ENCODE data around the gene ADAT3.
"Not testable (repeated sequence)": the region's sequence is repeated elsewhere in the genome, so short reads cannot be mapped to it uniquely, and the experiment has no call there.

ADAT3 gene

GRCh38 chr19:1882786-1883692, 22.2 kb upstream of the ADAT3 start:
- DNase-seq (ENCODE audit: low spot score), result no peak

DNA sequence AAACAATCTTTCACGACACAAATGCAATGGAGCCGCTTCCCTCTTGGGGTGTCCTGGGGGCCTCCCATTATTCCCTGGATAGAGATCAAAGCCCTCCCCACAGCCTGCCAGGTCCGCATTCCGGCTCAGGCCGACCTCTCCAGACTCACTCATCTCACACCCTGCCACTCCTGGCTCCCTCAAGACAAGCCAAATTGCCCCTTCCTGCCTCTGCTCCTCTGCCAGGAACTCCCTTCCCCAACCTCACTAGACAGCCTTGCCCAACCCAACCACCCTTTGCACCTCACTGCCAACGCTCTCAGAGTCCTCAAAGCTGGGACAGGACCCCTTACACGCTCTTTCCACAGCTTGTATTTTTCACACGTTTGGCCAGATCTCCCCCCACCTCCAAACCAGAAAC, 21.4 kb upstream of the ADAT3 start:
- DNase-seq (ENCODE audit: low spot score), result no peak

DNA sequence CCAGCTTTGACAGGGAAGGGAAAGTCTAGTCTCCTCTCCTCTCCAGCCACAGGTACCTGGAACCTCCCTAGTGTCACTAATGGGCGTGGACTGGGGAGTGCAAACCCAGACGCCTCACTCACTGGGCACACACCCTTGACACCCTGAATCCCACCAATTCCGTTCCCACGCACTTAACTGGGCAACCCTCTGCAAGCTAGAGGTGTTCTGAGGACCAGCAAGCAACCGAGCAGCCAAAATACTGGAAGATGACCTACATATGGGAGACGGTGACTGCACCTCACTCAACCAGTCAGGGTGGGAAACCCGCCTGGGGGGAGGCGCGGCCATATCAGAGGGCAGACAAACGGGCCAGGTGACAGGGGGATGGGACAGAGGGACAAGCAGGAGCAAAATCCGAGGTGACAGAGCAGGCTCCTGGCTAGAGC, 20.9 kb upstream of the ADAT3 start:
- DNase-seq (ENCODE audit: low spot score), result no peak

- DNase-seq (ENCODE audit: low spot score), result no peak
Observed at GRCh38 chr19:1884719-1885334, 20.4 kb upstream of the ADAT3 start.

GRCh38 chr19:1885398-1886119, 19.6 kb upstream of the ADAT3 start, which contains the start of gene ABHD17A:
Gene ABHD17A (minus strand): TSS chr19:1885496. CDS start chr19:1881566, 3,930 bp downstream.
- peak; percentile 97 for DNase-seq (ENCODE audit: low spot score)

DNA sequence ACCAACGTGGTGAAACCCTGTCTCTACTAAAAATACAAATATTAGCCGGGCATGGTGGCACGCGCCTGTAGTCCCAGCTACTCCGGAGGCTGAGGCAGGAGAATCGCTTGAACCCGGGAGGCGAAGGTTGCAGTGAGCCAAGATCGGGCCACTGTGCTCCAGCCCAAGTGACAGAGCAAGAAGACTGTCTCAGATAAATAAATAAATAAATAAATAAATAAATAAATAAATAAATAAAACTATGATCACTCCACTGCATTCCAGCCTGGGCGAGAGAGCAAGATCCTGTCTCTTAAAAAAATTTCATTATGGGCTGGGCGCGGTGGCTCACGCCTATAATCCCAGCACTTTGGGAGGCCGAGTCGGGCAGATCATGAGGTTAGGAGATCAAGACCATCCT, 18.8 kb upstream of the ADAT3 start:
- not testable (repeated sequence) for DNase-seq (ENCODE audit: low spot score)

GRCh38 chr19:1888385-1888784, 16.8 kb upstream of the ADAT3 start:
- DNase-seq (ENCODE audit: low spot score), result no peak

- no peak for DNase-seq (ENCODE audit: low spot score)
Observed at GRCh38 chr19:1889907-1890306, 15.3 kb upstream of the ADAT3 start.

GRCh38 chr19:1893791-1894190, 11.4 kb upstream of the ADAT3 start:
- no peak for DNase-seq (ENCODE audit: low spot score)

DNA sequence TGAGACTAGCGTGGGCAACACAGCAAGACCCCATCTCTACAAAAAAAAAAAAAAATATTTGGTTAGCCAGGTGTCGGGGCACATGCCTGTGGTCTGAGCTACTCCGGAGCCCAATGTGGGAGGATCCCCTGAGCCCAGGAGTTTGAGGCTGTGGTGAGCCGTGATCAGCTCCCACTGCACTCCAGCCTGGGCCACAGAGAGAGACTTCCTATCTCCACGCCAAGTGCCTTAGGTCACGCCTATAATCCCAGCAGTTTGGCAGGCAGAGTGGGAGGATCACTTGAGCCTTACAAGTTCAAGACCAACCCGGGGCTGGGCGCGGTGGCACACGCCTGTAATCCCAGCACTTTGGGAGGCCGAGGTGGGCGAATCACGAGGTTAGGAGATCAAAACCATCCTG, 8.7 kb upstream of the ADAT3 start:
- DNase-seq (ENCODE audit: low spot score), result no peak

GRCh38 chr19:1901940-1902404, 3.2 kb upstream of the ADAT3 start:
- DNase-seq (ENCODE audit: low spot score), result no peak

DNA sequence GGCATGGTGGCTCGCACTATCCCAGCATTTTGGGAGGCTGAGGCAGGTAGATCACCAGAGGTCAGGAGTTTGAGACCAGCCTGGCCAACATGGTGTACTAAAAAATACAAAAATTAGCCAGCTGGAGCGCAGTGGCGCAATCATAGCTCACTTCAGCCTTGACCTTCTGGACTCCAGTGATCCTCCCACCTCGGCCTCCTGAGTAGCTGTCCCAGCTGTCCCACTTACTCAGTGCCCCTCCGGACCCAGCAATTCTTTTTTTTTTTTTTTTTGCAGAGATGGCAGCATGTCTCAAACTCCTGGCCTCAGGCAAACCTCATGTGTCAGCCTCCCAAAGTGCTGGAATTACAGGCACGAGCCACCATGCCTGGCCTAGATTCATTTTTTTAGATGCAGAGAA, 2.3 kb upstream of the ADAT3 start:
- no peak for DNase-seq (ENCODE audit: low spot score)

- DNase-seq (ENCODE audit: low spot score), result no peak
Observed at GRCh38 chr19:1904860-1905109, 414 bp upstream of the ADAT3 start.

DNA sequence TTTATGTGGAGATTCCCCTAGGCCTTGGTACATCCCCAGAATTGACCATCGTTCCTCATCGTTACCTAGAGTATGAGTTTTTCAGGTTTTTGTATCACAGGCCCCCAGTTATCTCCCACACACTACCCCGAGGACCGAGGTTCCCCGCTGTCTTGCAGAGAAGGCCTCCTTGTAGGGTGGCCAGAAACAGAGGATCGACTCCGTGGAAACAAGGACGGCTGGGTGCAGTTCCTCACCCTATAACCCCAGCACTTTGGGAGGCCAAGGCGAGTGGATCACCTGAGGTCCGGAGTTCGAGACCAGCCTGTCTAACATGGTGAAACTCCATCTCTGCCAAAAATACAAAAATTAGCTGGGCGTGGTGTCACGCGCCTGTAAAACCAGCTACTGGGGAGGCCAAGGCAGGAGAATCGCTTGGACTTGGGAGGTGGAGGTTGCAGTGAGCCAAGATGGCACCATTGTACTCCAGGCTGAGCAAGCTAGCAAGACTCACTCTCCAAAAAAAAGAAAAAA, 720 bp downstream of the ADAT3 start:
- no peak for DNase-seq (ENCODE audit: low spot score)

DNA sequence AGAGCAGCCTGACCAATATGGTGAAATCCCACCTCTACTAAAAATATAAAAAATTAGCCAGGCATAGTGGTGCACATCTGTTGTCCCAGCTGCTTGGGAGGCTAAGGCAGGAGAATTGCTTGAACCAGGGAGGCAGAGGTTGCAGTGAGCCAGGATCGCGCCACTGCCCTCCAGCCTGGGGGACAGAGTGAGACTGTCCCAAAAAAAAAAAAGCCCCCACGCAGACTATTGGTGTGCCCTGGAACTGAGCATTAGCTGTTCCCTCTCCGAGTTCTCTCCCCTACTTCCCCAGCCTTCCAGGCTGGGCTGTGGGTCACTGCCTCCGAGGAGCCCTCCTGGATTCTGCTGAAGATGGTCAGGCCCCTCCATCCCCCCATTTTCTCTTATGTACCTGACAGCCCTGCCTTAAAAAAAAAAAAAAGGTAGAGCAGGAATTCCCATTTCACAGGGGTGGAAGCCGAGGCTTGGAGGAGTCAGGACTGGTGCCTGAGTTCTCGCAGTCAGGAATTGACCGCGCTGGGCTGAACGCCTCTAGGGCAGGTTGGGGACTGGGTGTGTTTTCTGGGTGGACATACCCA, 1.9 kb downstream of the ADAT3 start:
- DNase-seq (ENCODE audit: low spot score), result no peak

- no peak for DNase-seq (ENCODE audit: low spot score)
Observed at GRCh38 chr19:1907563-1908363, 2.6 kb downstream of the ADAT3 start.

GRCh38 chr19:1908364-1908678, 3.1 kb downstream of the ADAT3 start:
- DNase-seq (ENCODE audit: low spot score), result no peak

DNA sequence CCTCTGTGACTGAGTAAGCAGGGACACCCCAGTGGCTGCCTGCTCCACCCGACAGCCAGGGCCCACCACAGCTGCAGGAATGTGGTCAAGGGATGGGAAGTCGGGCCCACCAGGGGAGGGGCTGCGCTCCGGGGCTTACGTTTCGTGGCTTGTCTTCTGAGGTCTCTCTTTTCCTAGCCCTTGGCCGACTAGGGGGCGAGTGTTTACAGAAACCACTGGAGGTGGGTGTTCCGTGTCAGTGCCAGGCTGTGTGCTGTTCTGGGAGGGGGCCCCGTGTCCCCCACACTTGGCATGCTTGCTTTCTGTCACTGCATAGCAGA, 4.5 kb downstream of the ADAT3 start:
- DNase-seq (ENCODE audit: low spot score), result no peak

DNA sequence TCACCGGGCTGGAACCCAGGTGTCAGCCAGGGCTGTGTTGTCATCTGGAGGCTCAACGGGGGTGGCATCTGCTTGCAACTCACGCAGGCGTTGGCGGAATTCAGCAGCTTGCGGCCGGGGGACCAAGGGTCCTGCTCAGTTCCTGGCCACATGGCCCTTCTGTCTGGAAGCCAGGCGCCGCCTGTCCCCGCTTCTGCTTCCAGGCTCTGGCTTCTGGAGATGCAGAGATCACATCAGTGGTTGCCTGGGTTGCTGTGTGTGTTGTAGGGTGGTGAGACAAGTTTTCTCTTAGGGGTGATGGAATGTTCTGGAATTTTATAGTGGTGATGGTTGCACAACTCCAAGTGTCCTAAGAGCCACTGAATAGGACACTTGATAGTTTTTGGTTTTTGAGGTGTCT, 5.0 kb downstream of the ADAT3 start:
- no peak for DNase-seq (ENCODE audit: low spot score)

GRCh38 chr19:1911098-1911497, 5.9 kb downstream of the ADAT3 start:
- DNase-seq (ENCODE audit: low spot score), result no peak

DNA sequence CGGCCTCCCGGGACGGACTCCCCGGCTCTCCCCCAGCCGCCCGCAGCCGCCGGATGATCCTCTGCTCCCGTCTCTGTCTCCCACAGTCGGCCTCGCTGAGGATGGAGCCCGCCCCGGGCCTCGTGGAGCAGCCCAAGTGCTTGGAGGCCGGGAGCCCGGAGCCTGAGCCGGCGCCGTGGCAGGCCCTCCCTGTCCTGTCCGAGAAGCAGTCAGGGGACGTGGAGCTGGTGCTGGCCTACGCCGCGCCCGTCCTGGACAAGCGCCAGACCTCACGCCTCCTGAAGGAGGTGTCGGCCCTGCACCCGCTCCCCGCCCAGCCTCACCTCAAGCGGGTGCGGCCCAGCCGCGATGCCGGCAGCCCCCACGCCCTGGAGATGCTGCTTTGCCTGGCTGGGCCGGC, 6.8 kb downstream of the ADAT3 start:
- DNase-seq (ENCODE audit: low spot score), result no peak

Data from iPS-NIHi11 (cell line).